ENCODE data around the gene DHX36. TPM values are rescaled to one million over a fixed set of nuclear protein-coding genes. Genes with fewer than 3 reads are reported as not detected.

Gene DHX36
- total RNA-seq, 1 donor from 2014 or later = 76.7 TPM

DNA sequence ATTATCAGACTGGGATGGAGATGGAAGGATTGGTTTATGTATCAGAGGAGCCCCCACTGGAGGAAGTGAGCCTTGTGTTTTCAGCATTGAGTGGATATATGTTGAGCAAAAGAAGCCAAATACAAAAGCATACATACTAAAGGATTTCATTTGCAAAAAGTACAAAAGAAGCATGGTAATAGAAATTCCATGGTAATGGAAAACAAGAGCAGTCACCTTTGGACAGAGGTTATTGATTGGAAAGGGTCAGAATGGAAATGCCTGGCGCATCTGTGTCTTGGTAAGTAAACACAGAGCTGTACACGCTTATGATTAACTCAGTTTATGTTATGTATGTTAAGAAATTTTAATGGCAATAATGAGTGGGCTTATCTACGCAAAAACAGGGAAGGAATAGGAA is 72.7 kb downstream of the DHX36 start:
- Histone ChIP-seq H3K4me1 (ENCODE audit: control insufficient read depth in 3 of 3, insufficient read depth in 3 of 3, low read length in 3 of 3) (no peaks in the 10 kb centered on the region), H3K9ac (ENCODE audit: low read depth in 1 of 3, low read length in 3 of 3) (no peak overlapping the region), H3K4me3 (ENCODE audit: low read length in 3 of 3) (no peak overlapping the region), H3K27me3 (ENCODE audit: control insufficient read depth in 3 of 3, insufficient read depth in 3 of 3, low read length in 3 of 3) (no peaks in the 10 kb centered on the region), H3K36me3 (ENCODE audit: control insufficient read depth in 3 of 3, insufficient read depth in 3 of 3, low read length in 3 of 3) (peaks cover 3 to 23% (median 3%) of the 10 kb centered on the region in 3 donors), H3K9me3 (ENCODE audit: control insufficient read depth in 3 of 3, low read length in 3 of 3) (no peaks in the 10 kb centered on the region), H3K27ac (ENCODE audit: low read depth, low read length) (no peak overlapping the region)

- Histone ChIP-seq H3K27ac (ENCODE audit: low read depth, low read length) (no peak overlapping the region), H3K4me1 (ENCODE audit: control insufficient read depth in 3 of 3, insufficient read depth in 3 of 3, low read length in 3 of 3) (no peaks in the 10 kb centered on the region), H3K9ac (ENCODE audit: low read depth in 1 of 3, low read length in 3 of 3) (no peak overlapping the region), H3K4me3 (ENCODE audit: low read length in 3 of 3) (no peak overlapping the region), H3K9me3 (ENCODE audit: control insufficient read depth in 3 of 3, low read length in 3 of 3) (no peaks in the 10 kb centered on the region), H3K36me3 (ENCODE audit: control insufficient read depth in 3 of 3, insufficient read depth in 3 of 3, low read length in 3 of 3) (peaks cover 2 to 17% (median 3%) of the 10 kb centered on the region in 3 donors), H3K27me3 (ENCODE audit: control insufficient read depth in 3 of 3, insufficient read depth in 3 of 3, low read length in 3 of 3) (no peaks in the 10 kb centered on the region)
Observed at GRCh38 chr3:154250291-154250690, 74.0 kb downstream of the DHX36 start.

DNA sequence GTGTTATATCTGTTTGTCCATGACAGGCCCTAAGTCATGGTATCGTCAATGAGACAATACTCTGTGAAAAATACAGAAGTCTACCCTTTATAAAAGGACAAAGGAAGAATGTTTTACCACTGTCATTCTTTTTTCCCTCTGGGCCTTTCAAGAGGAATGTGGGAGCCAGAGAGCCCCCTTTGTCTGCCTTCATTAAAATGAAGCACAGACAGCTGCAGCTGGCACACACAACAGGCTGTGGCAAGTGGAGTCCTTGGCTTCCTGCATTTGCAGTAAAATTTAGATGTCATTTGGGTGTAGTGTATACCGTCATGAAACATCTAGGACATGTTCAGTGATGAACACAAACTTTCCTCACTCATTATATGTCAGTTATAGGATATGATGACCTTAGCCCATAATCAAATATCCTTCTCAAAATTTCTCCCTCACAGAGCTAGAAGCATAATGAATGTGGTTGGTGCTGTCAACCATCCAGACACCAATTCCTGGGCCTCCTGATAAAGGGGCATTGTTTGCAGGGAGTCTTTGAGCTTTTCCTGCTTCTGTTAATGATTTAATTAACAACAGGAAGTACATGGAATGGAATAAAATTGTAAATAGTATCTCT is 76.4 kb downstream of the DHX36 start:
- Histone ChIP-seq H3K4me3 (ENCODE audit: low read length in 3 of 3) (no peak overlapping the region), H3K4me1 (ENCODE audit: control insufficient read depth in 3 of 3, insufficient read depth in 3 of 3, low read length in 3 of 3) (no peaks in the 10 kb centered on the region), H3K9ac (ENCODE audit: low read depth in 1 of 3, low read length in 3 of 3) (no peak overlapping the region), H3K27ac (ENCODE audit: low read depth, low read length) (no peak overlapping the region), H3K36me3 (ENCODE audit: control insufficient read depth in 3 of 3, insufficient read depth in 3 of 3, low read length in 3 of 3) (peaks cover 0 to 7% (median 0%) of the 10 kb centered on the region in 3 donors), H3K27me3 (ENCODE audit: control insufficient read depth in 3 of 3, insufficient read depth in 3 of 3, low read length in 3 of 3) (no peaks in the 10 kb centered on the region), H3K9me3 (ENCODE audit: control insufficient read depth in 3 of 3, low read length in 3 of 3) (no peaks in the 10 kb centered on the region)

DNA sequence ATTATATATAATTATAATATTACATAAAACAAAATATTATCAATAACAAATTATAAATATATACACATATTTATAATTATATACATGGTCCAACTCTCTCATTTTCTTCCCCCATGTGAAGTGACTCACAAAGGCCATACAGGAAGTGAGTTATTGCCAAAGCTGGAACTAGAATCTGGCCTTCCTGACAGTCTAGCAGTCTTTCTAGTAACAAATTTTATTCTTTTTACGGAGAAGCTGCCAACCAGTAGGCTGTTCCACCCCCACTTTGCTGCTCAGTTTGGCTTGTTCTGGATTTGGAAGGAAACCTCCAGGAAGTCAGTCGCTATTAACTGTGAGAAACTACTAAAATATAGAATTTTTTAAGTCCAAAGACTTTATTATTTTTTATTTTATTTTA is 79.6 kb downstream of the DHX36 start:
- Histone ChIP-seq H3K4me1 (ENCODE audit: control insufficient read depth in 3 of 3, insufficient read depth in 3 of 3, low read length in 3 of 3) (no peaks in the 10 kb centered on the region), H3K27me3 (ENCODE audit: control insufficient read depth in 3 of 3, insufficient read depth in 3 of 3, low read length in 3 of 3) (no peaks in the 10 kb centered on the region), H3K4me3 (ENCODE audit: low read length in 3 of 3) (no peak overlapping the region), H3K9me3 (ENCODE audit: control insufficient read depth in 3 of 3, low read length in 3 of 3) (no peaks in the 10 kb centered on the region), H3K27ac (ENCODE audit: low read depth, low read length) (no peak overlapping the region), H3K36me3 (ENCODE audit: control insufficient read depth in 3 of 3, insufficient read depth in 3 of 3, low read length in 3 of 3) (no peaks in the 10 kb centered on the region), H3K9ac (ENCODE audit: low read depth in 1 of 3, low read length in 3 of 3) (no peak overlapping the region)

- Histone ChIP-seq H3K4me3 (ENCODE audit: low read length in 3 of 3) (no peak overlapping the region), H3K4me1 (ENCODE audit: control insufficient read depth in 3 of 3, insufficient read depth in 3 of 3, low read length in 3 of 3) (no peaks in the 10 kb centered on the region), H3K9me3 (ENCODE audit: control insufficient read depth in 3 of 3, low read length in 3 of 3) (no peaks in the 10 kb centered on the region), H3K27ac (ENCODE audit: low read depth, low read length) (no peak overlapping the region), H3K27me3 (ENCODE audit: control insufficient read depth in 3 of 3, insufficient read depth in 3 of 3, low read length in 3 of 3) (no peaks in the 10 kb centered on the region), H3K9ac (ENCODE audit: low read depth in 1 of 3, low read length in 3 of 3) (no peak overlapping the region), H3K36me3 (ENCODE audit: control insufficient read depth in 3 of 3, insufficient read depth in 3 of 3, low read length in 3 of 3) (no peaks in the 10 kb centered on the region)
Observed at GRCh38 chr3:154243353-154243752, 80.9 kb downstream of the DHX36 start.

DNA sequence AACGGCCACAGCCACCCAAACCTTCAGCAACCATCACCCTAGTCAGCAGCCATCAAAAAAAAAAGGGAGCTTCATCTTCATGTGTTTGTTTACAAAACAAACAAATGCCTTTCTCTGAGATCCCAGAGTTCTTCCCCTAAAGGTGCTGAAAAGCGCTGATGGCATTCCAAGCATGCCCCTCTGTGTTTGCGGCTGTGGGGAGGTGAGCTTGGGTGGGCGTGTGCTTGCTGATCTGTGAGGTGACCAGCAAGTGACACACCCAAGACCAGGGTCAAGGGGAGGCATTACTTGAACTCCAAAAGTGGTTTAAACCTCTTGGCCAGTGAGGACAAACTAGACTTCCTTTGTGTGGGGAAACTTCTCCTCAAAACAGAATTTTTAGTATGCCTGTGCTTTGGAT is 81.5 kb downstream of the DHX36 start:
- Histone ChIP-seq H3K9ac (ENCODE audit: low read depth in 1 of 3, low read length in 3 of 3) (no peak overlapping the region), H3K27ac (ENCODE audit: low read depth, low read length) (no peak overlapping the region), H3K36me3 (ENCODE audit: control insufficient read depth in 3 of 3, insufficient read depth in 3 of 3, low read length in 3 of 3) (no peaks in the 10 kb centered on the region), H3K27me3 (ENCODE audit: control insufficient read depth in 3 of 3, insufficient read depth in 3 of 3, low read length in 3 of 3) (no peaks in the 10 kb centered on the region), H3K4me1 (ENCODE audit: control insufficient read depth in 3 of 3, insufficient read depth in 3 of 3, low read length in 3 of 3) (no peaks in the 10 kb centered on the region), H3K9me3 (ENCODE audit: control insufficient read depth in 3 of 3, low read length in 3 of 3) (no peaks in the 10 kb centered on the region), H3K4me3 (ENCODE audit: low read length in 3 of 3) (no peak overlapping the region)

DNA sequence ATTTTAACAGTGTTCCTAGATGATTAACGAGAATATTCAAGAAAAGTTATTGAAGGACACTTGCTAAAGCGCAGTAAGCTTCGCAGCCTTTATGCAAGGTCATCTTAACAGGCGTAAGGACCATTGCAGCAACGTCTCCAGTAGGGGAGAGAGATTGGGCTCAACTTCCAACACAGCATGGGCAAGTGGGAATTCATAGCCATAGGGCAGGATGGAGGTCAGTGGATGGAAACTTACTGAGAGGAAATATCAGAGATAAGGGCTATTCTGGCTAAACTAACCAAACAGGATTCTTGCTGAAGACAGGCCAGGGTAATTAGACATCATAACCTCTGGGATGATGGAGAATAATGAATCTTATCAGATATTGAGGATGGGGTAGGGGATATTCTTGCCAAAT is 82.8 kb downstream of the DHX36 start:
- no peaks in the 10 kb centered on the region for H3K36me3 ChIP-seq (ENCODE audit: control insufficient read depth in 3 of 3, insufficient read depth in 3 of 3, low read length in 3 of 3)
- no peaks in the 10 kb centered on the region for H3K4me1 ChIP-seq (ENCODE audit: control insufficient read depth in 3 of 3, insufficient read depth in 3 of 3, low read length in 3 of 3)
- no peak overlapping the region for H3K27ac ChIP-seq (ENCODE audit: low read depth, low read length)
- no peak overlapping the region for H3K9ac ChIP-seq (ENCODE audit: low read depth in 1 of 3, low read length in 3 of 3)
- H3K27me3 ChIP-seq (ENCODE audit: control insufficient read depth in 3 of 3, insufficient read depth in 3 of 3, low read length in 3 of 3) = no peaks in the 10 kb centered on the region
- no peak overlapping the region for H3K4me3 ChIP-seq (ENCODE audit: low read length in 3 of 3)
- no peaks in the 10 kb centered on the region for H3K9me3 ChIP-seq (ENCODE audit: control insufficient read depth in 3 of 3, low read length in 3 of 3)

DNA sequence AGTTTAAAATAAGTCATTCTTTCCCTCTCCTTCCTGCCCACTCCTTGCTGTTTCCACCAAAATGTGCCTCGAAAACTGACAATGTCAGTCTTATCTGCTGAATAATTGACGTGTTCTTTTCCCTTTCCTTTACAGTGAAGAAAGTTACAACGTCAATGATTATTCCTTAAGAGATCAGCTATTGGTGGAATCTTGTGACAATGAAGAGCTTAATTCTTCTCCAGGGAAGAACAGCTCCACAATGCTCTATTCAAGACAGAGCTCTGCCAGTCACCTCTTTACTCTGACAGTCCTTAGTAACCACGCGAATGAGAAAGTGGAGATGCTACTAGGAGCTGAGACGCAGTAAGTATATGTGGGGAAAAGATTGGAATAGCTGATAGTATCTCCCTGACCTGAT is 84.1 kb downstream of the DHX36 start:
- no peaks in the 10 kb centered on the region for H3K36me3 ChIP-seq (ENCODE audit: control insufficient read depth in 3 of 3, insufficient read depth in 3 of 3, low read length in 3 of 3)
- H3K9ac ChIP-seq (ENCODE audit: low read depth in 1 of 3, low read length in 3 of 3) = no peak overlapping the region
- H3K4me3 ChIP-seq (ENCODE audit: low read length in 3 of 3) = no peak overlapping the region
- no peaks in the 10 kb centered on the region for H3K4me1 ChIP-seq (ENCODE audit: control insufficient read depth in 3 of 3, insufficient read depth in 3 of 3, low read length in 3 of 3)
- H3K9me3 ChIP-seq (ENCODE audit: control insufficient read depth in 3 of 3, low read length in 3 of 3) = no peaks in the 10 kb centered on the region
- H3K27me3 ChIP-seq (ENCODE audit: control insufficient read depth in 3 of 3, insufficient read depth in 3 of 3, low read length in 3 of 3) = no peaks in the 10 kb centered on the region
- H3K27ac ChIP-seq (ENCODE audit: low read depth, low read length) = no peak overlapping the region

- no peak overlapping the region for H3K27ac ChIP-seq (ENCODE audit: low read depth, low read length)
- H3K9me3 ChIP-seq (ENCODE audit: control insufficient read depth in 3 of 3, low read length in 3 of 3) = no peaks in the 10 kb centered on the region
- no peaks in the 10 kb centered on the region for H3K4me1 ChIP-seq (ENCODE audit: control insufficient read depth in 3 of 3, insufficient read depth in 3 of 3, low read length in 3 of 3)
- no peak overlapping the region for H3K4me3 ChIP-seq (ENCODE audit: low read length in 3 of 3)
- H3K27me3 ChIP-seq (ENCODE audit: control insufficient read depth in 3 of 3, insufficient read depth in 3 of 3, low read length in 3 of 3) = no peaks in the 10 kb centered on the region
- H3K36me3 ChIP-seq (ENCODE audit: control insufficient read depth in 3 of 3, insufficient read depth in 3 of 3, low read length in 3 of 3) = no peaks in the 10 kb centered on the region
- no peak overlapping the region for H3K9ac ChIP-seq (ENCODE audit: low read depth in 1 of 3, low read length in 3 of 3)
Observed at GRCh38 chr3:154236331-154236730, 88.0 kb downstream of the DHX36 start.

DNA sequence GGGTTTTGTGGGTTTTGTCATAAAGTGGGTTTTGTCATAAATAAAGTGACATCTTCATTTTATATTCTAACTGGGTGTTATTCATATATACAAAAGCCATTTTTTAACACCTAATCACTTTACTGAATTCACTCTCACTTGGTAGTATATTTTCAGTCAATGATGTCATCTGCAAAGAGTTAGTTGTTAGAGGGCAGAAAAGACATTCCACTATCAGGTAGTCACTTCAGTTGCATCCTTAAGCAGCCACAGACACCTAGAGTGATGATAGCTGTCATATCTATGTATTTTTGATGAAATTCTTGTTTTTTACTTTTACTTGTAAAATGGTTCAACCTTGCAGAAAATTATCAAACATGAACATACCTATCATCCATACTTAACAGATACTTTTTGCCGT is 89.0 kb downstream of the DHX36 start:
- no peaks in the 10 kb centered on the region for H3K4me1 ChIP-seq (ENCODE audit: control insufficient read depth in 3 of 3, insufficient read depth in 3 of 3, low read length in 3 of 3)
- H3K36me3 ChIP-seq (ENCODE audit: control insufficient read depth in 3 of 3, insufficient read depth in 3 of 3, low read length in 3 of 3) = no peaks in the 10 kb centered on the region
- H3K4me3 ChIP-seq (ENCODE audit: low read length in 3 of 3) = no peak overlapping the region
- no peaks in the 10 kb centered on the region for H3K27me3 ChIP-seq (ENCODE audit: control insufficient read depth in 3 of 3, insufficient read depth in 3 of 3, low read length in 3 of 3)
- H3K27ac ChIP-seq (ENCODE audit: low read depth, low read length) = no peak overlapping the region
- H3K9me3 ChIP-seq (ENCODE audit: control insufficient read depth in 3 of 3, low read length in 3 of 3) = no peaks in the 10 kb centered on the region
- no peak overlapping the region for H3K9ac ChIP-seq (ENCODE audit: low read depth in 1 of 3, low read length in 3 of 3)

DNA sequence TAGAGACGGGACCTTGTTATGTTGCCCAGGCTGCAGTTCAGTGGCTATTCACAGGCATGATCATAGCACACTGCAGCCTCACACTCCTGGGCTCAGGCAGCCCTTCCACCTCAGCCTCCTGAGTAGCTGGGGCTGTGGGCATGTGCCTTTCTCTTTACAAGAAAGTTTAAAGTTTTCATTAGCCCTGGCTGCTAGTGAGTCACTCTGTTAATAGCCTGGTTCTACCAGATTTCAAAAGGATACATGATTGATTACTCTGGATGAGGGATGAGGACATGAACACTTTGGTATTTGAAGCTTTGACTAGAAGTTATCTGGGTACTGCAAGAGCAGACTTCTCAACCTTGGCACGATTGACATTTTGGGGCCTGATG is 95.1 kb downstream of the DHX36 start:
- Histone ChIP-seq H3K4me3 (ENCODE audit: low read length in 3 of 3) (no peak overlapping the region), H3K9ac (ENCODE audit: low read depth in 1 of 3, low read length in 3 of 3) (no peak overlapping the region), H3K27ac (ENCODE audit: low read depth, low read length) (no peak overlapping the region), H3K27me3 (ENCODE audit: control insufficient read depth in 3 of 3, insufficient read depth in 3 of 3, low read length in 3 of 3) (no peaks in the 10 kb centered on the region), H3K9me3 (ENCODE audit: control insufficient read depth in 3 of 3, low read length in 3 of 3) (no peaks in the 10 kb centered on the region), H3K36me3 (ENCODE audit: control insufficient read depth in 3 of 3, insufficient read depth in 3 of 3, low read length in 3 of 3) (no peaks in the 10 kb centered on the region), H3K4me1 (ENCODE audit: control insufficient read depth in 3 of 3, insufficient read depth in 3 of 3, low read length in 3 of 3) (no peaks in the 10 kb centered on the region)

Data from skeletal muscle tissue (tissue), 4 donors.